GM21423 (cell line): ENCODE measurements around the gene SLC6A17.

ENCODE experiments used
- ATAC-seq: cut with Tn5 transposase; IDR thresholded peaks from one replicate; pipeline ENCODE4 v1.9.1; 2021; ENCODE audit warnings: mild to moderate bottlenecking, moderate library complexity; ENCODE audit not compliant: unreplicated experiment

Gene SLC6A17

GRCh38 chr1:110135246-110135645 is 15.0 kb upstream of the SLC6A17 start:
- no peak for ATAC-seq

DNA sequence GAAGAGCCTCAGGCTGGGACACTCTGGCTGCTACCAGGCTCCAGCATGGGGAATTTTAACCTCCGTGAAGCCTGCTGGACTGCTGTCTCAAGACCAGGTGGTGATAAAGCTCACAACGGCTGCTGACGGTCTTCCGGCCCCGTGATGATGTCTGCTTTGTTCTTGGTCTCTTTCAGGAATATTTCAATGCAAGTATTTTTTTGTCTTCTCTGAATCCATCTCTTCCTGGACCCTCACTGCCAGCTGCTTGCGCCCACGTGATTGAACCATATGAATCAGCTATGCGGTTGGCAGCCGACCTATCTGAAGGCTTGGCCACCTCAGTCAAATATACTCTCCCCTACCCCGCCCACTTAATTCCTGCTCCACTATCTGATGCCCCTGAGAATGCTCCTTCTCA is 14.6 kb upstream of the SLC6A17 start:
- ATAC-seq, result no peak

DNA sequence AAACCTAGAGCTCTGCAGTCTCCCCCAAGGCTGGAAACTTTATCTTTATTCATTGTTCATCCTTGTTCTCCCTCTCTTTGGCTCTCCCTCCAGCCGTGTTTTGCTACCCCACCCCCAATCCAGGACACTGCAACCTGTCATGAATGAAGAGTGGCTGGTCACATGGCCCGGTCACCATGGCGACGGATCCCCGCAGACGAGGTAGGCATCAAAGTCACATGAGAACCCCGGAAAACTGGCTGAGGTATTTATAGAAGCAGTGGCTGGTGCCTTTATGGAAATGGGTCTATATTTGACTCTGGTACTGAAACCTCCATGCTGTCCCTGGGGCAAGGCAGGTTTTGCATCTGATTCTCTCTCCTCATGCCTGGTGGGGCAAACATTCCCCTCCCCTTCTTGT is 13.4 kb upstream of the SLC6A17 start:
- no peak for ATAC-seq

GRCh38 chr1:110138956-110139355 is 11.3 kb upstream of the SLC6A17 start:
- ATAC-seq, result no peak

DNA sequence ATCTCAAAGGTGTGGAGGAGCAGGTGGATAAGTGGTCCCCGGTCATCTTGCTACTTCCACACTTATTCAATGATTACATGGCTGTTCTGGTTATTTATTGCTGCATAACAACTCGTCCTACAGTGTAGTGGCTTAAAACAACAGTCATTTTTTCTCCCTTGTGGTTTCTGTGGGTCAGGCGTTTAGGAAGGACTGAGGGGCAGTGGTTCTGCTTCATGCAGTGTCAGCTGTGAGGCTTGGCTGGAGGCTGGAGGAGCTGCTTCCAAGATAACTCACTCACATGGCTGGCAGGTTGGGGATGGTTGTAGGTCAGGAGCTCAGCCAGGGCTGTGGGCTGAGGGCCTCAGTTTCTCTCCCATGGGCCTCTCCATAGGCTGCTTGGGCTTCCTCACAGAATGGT is 5.9 kb upstream of the SLC6A17 start:
- ATAC-seq, result no peak

- ATAC-seq, result no peak
Observed at GRCh38 chr1:110148961-110149360, 1.3 kb upstream of the SLC6A17 start.

- ATAC-seq, result no peak
Observed at GRCh38 chr1:110151175-110151669, 928 bp downstream of the SLC6A17 start.

DNA sequence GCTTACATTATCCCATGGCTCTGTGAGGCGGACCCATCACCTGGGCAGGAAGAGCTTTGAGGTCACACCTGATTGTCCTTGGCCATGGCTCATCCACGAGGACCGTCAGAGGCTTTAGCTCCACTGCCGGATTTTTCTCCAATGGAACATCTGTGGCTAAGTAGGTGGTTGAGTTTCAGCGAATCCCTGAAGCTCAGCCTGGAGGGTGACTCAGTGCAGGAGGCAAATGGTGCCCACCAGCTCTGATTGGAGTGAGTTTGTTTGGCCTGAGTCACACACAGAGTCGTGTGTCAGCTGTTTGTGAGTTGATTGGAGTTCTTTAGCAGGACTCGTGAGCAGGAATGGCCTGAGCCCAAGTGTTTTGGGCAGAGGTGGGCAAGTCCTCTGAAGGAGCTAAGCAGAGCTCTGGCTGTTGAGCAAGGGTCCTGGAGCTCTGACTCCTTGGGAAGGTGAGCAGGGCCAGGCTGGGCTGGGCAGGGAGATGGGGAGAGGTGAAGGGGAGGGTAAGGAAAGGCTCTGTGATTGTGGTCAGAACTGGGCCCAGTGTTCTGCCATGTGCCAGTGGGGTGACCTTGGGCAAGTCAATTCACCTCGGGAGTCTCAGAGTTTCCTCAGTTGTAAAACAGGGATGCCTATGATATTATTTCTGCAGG is 2.0 kb downstream of the SLC6A17 start:
- ATAC-seq, result no peak

- no peak for ATAC-seq
Observed at GRCh38 chr1:110153407-110153950, 3.2 kb downstream of the SLC6A17 start.

GRCh38 chr1:110155878-110156522 is 5.7 kb downstream of the SLC6A17 start:
- no peak for ATAC-seq

- ATAC-seq, result no peak
Observed at GRCh38 chr1:110158261-110158660, 8.0 kb downstream of the SLC6A17 start.

GRCh38 chr1:110159168-110159567 is 8.9 kb downstream of the SLC6A17 start:
- ATAC-seq, result no peak

GRCh38 chr1:110160538-110161100 is 10.3 kb downstream of the SLC6A17 start:
- no peak for ATAC-seq

DNA sequence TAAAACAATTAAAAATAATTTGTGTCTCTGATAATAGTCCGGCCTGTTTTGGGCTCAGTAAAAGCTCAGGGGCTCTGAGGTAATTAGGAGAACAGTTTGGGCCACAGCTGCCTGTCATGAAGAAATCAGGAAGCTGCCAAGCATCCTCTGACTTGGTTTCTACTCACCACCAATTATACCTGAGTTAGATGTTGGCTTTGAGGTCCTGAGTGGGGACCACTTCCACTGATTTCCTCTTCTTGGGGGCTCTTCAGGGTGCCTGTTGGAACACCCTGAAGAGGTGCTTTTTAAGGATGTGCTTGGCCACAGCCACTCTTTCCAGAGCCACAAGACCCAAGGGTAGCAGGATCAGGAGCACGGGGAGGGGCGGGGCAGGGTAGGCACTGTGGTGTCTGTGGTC is 10.9 kb downstream of the SLC6A17 start:
- ATAC-seq, result no peak

DNA sequence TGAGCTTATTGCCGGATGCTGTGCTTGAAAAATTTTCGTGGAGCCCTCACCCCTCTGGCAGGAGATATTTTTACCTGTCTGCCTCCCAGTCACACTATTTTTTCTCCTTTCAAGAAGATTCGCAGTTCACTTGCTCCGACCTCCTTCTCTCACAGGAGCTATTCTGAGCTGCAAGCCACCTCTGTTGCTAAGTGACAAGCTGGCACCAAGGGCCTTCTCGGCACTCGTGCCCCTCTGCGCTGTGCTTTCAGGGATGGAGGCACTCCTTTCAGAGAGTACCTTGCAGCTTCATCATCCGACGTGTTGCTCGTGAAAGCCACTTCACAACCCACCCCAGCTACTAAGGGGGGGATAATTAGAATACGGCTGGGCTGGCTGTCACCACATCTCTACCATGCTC is 11.6 kb downstream of the SLC6A17 start:
- ATAC-seq, result no peak

DNA sequence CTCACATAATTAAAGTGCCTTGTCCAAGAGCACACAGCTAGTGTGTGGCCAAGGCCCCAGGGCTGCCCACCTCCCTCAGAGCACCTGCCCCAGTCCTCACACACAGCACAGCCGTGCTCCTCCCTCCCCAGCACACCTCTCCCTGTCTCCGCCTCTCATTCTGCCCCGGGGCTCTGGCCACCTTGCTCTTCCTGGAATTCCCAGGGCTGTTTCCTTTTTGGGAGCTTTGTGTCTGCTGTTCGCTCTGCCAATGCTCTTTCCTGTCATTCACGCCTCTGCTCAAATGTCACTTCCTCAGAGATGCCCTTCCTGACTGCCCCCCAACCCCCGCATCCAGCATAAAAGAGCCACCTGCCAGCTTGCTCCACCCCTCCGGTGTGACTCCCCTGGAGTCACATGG is 13.3 kb downstream of the SLC6A17 start:
- ATAC-seq, result no peak

- no peak for ATAC-seq
Observed at GRCh38 chr1:110164725-110165350, 14.5 kb downstream of the SLC6A17 start.

GRCh38 chr1:110165761-110166231 is 15.5 kb downstream of the SLC6A17 start:
- ATAC-seq, result no peak

DNA sequence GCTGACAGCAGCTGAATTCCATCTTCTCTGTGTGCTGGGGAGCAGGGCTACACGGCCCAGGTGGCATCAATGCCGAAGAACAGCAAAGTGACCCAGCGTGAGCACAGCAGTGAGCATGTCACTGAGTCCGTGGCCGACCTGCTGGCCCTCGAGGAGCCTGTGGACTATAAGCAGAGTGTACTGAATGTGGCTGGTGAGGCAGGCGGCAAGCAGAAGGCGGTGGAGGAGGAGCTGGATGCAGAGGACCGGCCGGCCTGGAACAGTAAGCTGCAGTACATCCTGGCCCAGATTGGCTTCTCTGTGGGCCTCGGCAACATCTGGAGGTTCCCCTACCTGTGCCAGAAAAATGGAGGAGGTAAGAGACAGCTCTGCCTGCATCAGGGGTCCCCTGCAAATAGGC is 16.6 kb downstream of the SLC6A17 start:
- no peak for ATAC-seq

DNA sequence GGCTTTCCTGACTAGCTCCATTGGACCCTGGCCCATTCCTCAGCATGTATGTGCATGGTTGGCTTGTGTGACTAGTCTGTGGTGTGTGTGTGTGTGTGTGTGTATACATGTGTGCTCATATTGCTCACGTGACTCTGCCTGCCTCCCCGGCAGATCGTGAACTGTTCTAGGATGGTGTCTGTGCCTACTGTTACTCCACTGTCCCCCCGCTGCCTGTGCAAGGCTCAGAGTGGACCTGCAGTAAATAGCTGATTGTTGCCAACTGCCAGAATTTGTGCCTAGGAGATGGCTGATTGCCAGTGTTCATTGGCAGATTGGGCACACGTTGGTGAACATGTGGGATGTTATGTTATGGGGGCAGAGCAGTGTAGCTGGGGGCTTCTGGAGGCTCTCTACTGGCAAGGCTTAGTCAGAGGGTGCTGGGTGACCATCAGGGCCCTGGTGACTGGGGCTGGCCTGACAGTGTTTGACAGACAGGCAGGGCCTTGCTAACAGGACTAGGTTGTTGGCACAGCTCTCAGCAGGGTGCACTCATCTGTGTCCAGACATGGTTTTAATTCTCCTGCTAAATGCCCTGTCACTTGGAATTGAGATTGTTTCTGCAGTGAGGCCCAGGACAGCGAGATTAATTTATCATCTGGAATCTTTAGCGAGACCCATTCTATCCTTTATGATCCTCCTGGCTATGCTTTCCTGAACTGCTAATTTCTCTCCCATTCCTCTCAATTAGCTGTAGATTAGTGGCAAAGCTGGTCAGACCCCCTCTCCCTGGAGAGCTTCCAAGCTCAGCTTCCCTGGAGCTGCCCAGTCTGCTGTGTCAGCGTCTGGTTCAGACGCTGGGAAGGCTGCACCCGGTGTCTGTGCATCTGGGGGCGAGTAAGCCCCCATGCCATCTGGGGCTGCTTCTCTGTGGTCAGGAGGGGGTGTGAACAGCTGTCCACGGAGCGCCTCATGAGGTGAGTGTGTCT is 20.8 kb downstream of the SLC6A17 start:
- no peak for ATAC-seq
